Naive thymus-derived CD4-positive, alpha-beta T cell (primary cell): Measurements from ENCODE around the gene CARD14. TPM values are rescaled to one million over a fixed set of nuclear protein-coding genes. Genes with fewer than 3 reads are reported as not detected.
A peak's percentile ranks its signal among the peaks of the same experiment; 100 is the strongest.

Experiments
- ATAC-seq: fragments of 150-1000 bp; cut with Tn5 transposase; 2 replicates; pipeline ENCODE4 v1.10.0; 2021; ENCODE audit warnings: mild to moderate bottlenecking, moderate library complexity
- CTCF ChIA-PET: fragments of 350-600 bp; sonication (Branson Sonifier 250); formaldehyde crosslinking; loops from one replicate; lab custom pipeline; 2021; ENCODE audit warnings: antibody characterized with exemption; lab: Charles Lee
- POLR2A ChIA-PET: fragments of 350-600 bp; sonication (Branson Sonifier 250); formaldehyde crosslinking; loops from one replicate; lab custom pipeline; 2021; ENCODE audit warnings: antibody characterized with exemption, inconsistent platforms; lab: Charles Lee
- DNase-seq, 9 donors: peaks; one replicate each; pipeline versions ENCODE4 v3.0.0 to v3.0.0-alpha.2; 2020 to 2022; ENCODE audit warnings: mixed read lengths in 1 of 9
- H3K27ac ChIP-seq: one replicate; pipeline ENCODE4 v1.7.0; 2013; ENCODE audit warnings: mild to moderate bottlenecking, low read depth, low read length, moderate library complexity
- H3K27me3 ChIP-seq, 2 donors: one replicate each; pipeline ENCODE4 v1.7.0; 2013; ENCODE audit warnings: low read length in 2 of 2, mild to moderate bottlenecking in 2 of 2, moderate library complexity in 2 of 2; ENCODE audit not compliant: control insufficient read depth in 2 of 2, insufficient read depth in 2 of 2
- H3K36me3 ChIP-seq, 3 experiments: 1 replicate in 2 of 3; 2 replicates in 1 of 3; pipeline ENCODE4 v1.7.0; 2013; ENCODE audit warnings: low read length in 3 of 3, mild to moderate bottlenecking in 3 of 3, moderate library complexity in 1 of 3; ENCODE audit not compliant: insufficient read depth in 3 of 3, control insufficient read depth in 2 of 3
- H3K4me1 ChIP-seq, 2 donors: one replicate each; pipeline ENCODE4 v1.7.0; 2013; ENCODE audit warnings: low read length in 2 of 2, mild to moderate bottlenecking in 2 of 2, moderate library complexity in 1 of 2; ENCODE audit not compliant: control insufficient read depth in 2 of 2, insufficient read depth in 2 of 2
- H3K4me3 ChIP-seq: 2 replicates; pipeline ENCODE4 v1.7.0; 2013; ENCODE audit warnings: mild to moderate bottlenecking, low read length
- H3K9me3 ChIP-seq, 3 experiments: 1 replicate in 2 of 3; 2 replicates in 1 of 3; pipeline ENCODE4 v1.7.0; 2013; ENCODE audit warnings: low read length in 3 of 3; ENCODE audit not compliant: control insufficient read depth in 2 of 3
- H3K27ac Mint-ChIP-seq, 9 donors: one replicate each; pipeline ENCODE4 v1.8.0; 2020 to 2022; ENCODE audit warnings: mixed read lengths in 9 of 9, mild to moderate bottlenecking in 8 of 9, moderate library complexity in 5 of 9, inconsistent platforms in 2 of 9
- H3K27me3 Mint-ChIP-seq, 5 donors: one replicate each; pipeline ENCODE4 v1.8.0; 2021 to 2022; ENCODE audit warnings: mixed read lengths in 5 of 5, mild to moderate bottlenecking in 1 of 5
- H3K36me3 Mint-ChIP-seq, 5 donors: one replicate each; pipeline ENCODE4 v1.8.0; 2020 to 2022; ENCODE audit warnings: mixed read lengths in 5 of 5, mild to moderate bottlenecking in 3 of 5, inconsistent platforms in 1 of 5
- H3K4me1 Mint-ChIP-seq, 7 donors: one replicate each; pipeline ENCODE4 v1.8.0; 2020 to 2022; ENCODE audit warnings: mixed read lengths in 7 of 7, mild to moderate bottlenecking in 3 of 7, inconsistent platforms in 1 of 7
- H3K4me3 Mint-ChIP-seq, 10 donors: one replicate each; pipeline ENCODE4 v1.8.0; 2020 to 2022; ENCODE audit warnings: mild to moderate bottlenecking in 10 of 10, mixed read lengths in 10 of 10, moderate library complexity in 6 of 10, inconsistent platforms in 2 of 10
- H3K9me3 Mint-ChIP-seq, 11 donors: one replicate each; pipeline ENCODE4 v1.8.0; 2020 to 2022; ENCODE audit warnings: mixed read lengths in 11 of 11, mild to moderate bottlenecking in 4 of 11, inconsistent platforms in 1 of 11, moderate library complexity in 1 of 11
- intact Hi-C, 2 donors: fragments of 100-400 bp; cut with micrococcal nuclease; formaldehyde crosslinking; loops; one replicate each; pipeline ENCODE4 v1.15.1; 2023
- polyA plus RNA-seq, 2 donors: library from polyadenylated mRNA; unstranded; fragments of 300-500 nt; fragmentation: Illumina TruSeq; gene quantifications; one replicate each; pipeline ENCODE4 v1.2.3, GENCODE V29; 2021
- total RNA-seq, 6 experiments: library from RNA in 5 of 6; stranded (reverse) in 5 of 6; gene quantifications; 1 replicate in 5 of 6; 2 replicates in 1 of 6; pipeline ENCODE4 v1.2.3 and lab custom pipeline; 2021 to 2026

The CARD14 gene
- total and polyA plus RNA-seq, 7 experiments from 2014 or later, result 0.24 to 0.57 (median 0.30) TPM; not detected in 4

DNA sequence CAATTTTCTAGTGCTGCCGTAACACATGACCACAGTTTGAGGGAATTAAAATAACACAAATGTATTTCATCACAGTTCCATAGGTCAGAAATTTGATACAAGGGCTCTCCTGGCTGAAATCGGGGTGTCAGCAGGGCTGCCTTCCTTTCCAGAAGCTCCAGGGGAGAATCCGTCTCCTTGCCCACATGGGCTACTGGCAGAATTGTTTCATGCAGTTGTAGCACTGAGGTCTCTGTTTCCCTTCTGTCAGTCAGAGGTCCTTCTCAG, 43.4 kb upstream of the CARD14 start:
- Mint-ChIP-seq H3K4me1 (no peaks in the 10 kb centered on the region), H3K9me3 (no peaks in the 10 kb centered on the region), H3K27me3 (peaks cover 5 to 38% (median 25%) of the 10 kb centered on the region in 5 donors), H3K27ac (no peak overlapping the region), H3K4me3 (no peak overlapping the region), H3K36me3 (no peaks in the 10 kb centered on the region)
- Histone ChIP-seq H3K27me3 (no peaks in the 10 kb centered on the region), H3K4me1 (no peaks in the 10 kb centered on the region), H3K27ac (no peak overlapping the region), H3K36me3 (no peaks in the 10 kb centered on the region), H3K4me3 (no peak overlapping the region), H3K9me3 (no peaks in the 10 kb centered on the region)
- DNase-seq, result no peak
- ChIA-PET POLR2A (no interaction called here), CTCF (no interaction called here)
- intact Hi-C loops, result no loop called here
- no peak for ATAC-seq

DNA sequence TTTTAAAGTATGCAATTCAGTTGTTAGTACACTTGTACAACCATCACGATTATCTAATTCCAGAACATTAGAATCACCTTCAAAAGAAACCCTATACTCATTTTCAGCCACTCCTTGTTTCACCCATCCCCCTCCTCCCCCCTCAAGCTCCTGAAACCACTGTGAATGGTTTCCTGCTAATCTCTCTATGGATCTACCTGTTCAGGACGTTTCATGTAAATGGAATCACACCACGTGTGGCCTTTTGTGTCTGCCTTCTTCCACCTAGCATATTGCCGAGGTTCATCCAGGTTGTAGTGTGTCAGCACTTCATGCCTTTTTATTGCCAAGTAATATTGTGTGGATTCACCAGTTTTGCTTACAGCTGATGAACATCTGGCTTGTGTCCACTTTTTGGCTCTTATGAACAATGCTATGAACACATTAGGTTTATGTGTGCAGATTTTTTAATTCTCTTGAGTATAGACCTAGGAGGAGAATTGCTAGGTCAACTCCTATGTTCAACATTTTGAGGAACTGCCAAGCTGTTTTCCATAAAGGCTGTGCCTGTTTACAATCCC, 40.7 kb upstream of the CARD14 start:
- no peak overlapping the region for H3K4me3 Mint-ChIP-seq
- intact Hi-C loops, result no loop called here
- Histone ChIP-seq H3K36me3 (peaks cover 0 to 14% (median 6%) of the 10 kb centered on the region in 3 experiments), H3K4me1 (no peaks in the 10 kb centered on the region), H3K4me3 (no peak overlapping the region), H3K27me3 (no peaks in the 10 kb centered on the region), H3K27ac (no peak overlapping the region), H3K9me3 (no peaks in the 10 kb centered on the region)
- H3K27ac Mint-ChIP-seq, result no peak overlapping the region
- CTCF ChIA-PET, result no interaction called here
- no peaks in the 10 kb centered on the region for H3K4me1 Mint-ChIP-seq
- ATAC-seq (no peak), DNase-seq (no peak)
- H3K9me3 Mint-ChIP-seq, result no peaks in the 10 kb centered on the region
- H3K36me3 Mint-ChIP-seq, result peaks cover 0 to 16% (median 6%) of the 10 kb centered on the region in 5 donors
- H3K27me3 Mint-ChIP-seq, result peaks cover 5 to 35% (median 25%) of the 10 kb centered on the region in 5 donors
- POLR2A ChIA-PET, result interaction anchor here (1.7 kb wide), 1 partner anchor 12 kb away, joined by 5 read pairs; no protein-coding TSS in a partner anchor

DNA sequence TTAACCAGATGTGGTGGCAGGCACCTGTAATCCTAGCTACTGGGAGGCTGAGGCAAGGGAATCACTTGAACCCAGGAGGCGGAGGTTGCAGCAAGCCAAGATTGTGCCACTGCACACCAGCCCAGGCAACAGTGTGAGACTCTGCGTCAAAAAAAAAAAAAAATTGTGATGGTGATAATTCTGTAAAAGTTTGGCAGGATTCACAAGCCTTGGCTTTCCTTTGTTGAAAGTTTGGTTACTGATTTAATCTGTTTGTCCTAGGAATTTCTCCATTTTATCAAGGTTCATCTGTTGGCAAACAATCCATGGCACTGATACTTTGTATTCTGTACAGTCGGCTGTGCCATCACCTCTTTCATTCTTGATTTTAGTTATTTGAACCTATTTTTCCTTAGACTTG, 38.8 kb upstream of the CARD14 start:
- H3K27ac Mint-ChIP-seq, result peak overlapping the region in 1 of 9 donors; percentile 43
- H3K9me3 ChIP-seq, result no peaks in the 10 kb centered on the region
- no peaks in the 10 kb centered on the region for H3K27me3 ChIP-seq
- no peaks in the 10 kb centered on the region for H3K4me1 ChIP-seq
- H3K4me1 Mint-ChIP-seq, result no peaks in the 10 kb centered on the region
- H3K36me3 ChIP-seq, result peaks cover 0 to 32% (median 8%) of the 10 kb centered on the region in 3 experiments
- H3K4me3 Mint-ChIP-seq, result no peak overlapping the region
- ATAC-seq (no peak), DNase-seq (no peak)
- CTCF ChIA-PET, result no interaction called here
- H3K27ac ChIP-seq, result no peak overlapping the region
- POLR2A ChIA-PET, result no interaction called here
- H3K36me3 Mint-ChIP-seq, result peaks cover 0 to 31% (median 11%) of the 10 kb centered on the region in 5 donors
- H3K4me3 ChIP-seq, result no peak overlapping the region
- intact Hi-C loops, result no loop called here
- peaks cover 5 to 30% (median 25%) of the 10 kb centered on the region in 5 donors for H3K27me3 Mint-ChIP-seq
- H3K9me3 Mint-ChIP-seq, result no peaks in the 10 kb centered on the region

DNA sequence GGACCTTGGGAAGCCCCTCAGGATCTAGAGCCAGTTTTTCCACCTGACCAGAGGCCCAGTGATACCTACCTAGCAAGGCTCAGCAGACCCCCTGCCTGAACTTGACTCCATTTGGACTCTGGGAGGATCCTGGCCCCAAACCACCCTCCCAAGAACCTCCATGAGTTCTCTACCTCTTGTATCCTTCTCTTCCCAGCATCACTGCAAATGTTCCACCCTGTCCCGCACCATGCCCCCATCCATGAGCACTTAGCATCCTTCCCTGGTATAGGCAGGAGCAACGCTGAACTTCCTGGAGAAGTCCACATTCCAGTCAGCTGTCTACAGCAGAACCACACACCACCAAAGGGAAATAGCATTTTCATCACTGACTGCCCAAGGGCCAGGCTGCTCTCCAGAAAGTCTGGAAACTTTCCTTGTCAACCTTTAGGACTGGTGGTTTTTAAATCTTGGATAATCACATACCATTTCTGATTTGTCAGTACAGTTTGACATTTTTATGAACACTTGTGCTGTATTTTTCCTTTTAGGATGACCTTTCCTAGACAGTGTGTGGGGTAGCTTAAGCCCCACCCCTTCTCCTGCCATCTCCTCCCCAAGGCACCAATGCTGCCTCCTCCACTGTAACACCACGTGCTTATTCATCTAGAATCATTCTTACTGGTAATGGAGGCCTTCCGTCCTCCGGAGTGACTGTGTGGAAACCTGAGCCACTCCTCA, 36.8 kb upstream of the CARD14 start:
- H3K27ac Mint-ChIP-seq, result peak overlapping the region in 2 of 9 donors; percentile 13 to 70
- H3K9me3 ChIP-seq, result no peaks in the 10 kb centered on the region

DNA sequence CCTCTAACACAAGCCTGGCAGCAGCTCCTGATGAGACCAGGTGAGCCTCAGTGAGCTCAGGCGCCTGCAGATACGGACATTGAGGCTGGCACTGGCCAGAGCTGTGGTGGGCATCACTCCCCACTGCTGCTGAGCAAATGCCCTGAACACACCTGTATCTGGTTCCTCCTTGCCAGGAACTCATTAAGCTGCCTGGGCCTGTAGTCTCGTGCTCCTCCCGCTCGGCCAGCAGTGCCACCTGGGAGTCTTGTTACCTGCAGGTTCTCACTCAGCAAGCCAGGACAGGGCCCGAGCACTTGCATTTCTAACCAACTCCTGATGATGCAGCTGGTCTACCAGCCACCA, 36.2 kb upstream of the CARD14 start:
- no peak overlapping the region for H3K4me3 ChIP-seq
- no peak overlapping the region for H3K27ac ChIP-seq
- no peak for DNase-seq
- no peaks in the 10 kb centered on the region for H3K27me3 ChIP-seq
- Mint-ChIP-seq H3K4me3 (no peak overlapping the region), H3K27me3 (peaks cover 2 to 14% (median 10%) of the 10 kb centered on the region in 5 donors), H3K27ac (peak overlapping the region in 2 of 9 donors; percentile 13 to 70), H3K9me3 (no peaks in the 10 kb centered on the region), H3K4me1 (no peaks in the 10 kb centered on the region), H3K36me3 (peaks cover 4 to 51% (median 24%) of the 10 kb centered on the region in 5 donors)
- no peaks in the 10 kb centered on the region for H3K9me3 ChIP-seq
- ChIA-PET POLR2A (interaction anchor here (1.0 kb wide), 1 partner anchor 13 kb away, joined by 3 read pairs; no protein-coding TSS in a partner anchor), CTCF (no interaction called here)
- H3K4me1 ChIP-seq, result no peaks in the 10 kb centered on the region
- ATAC-seq, result no peak
- peaks cover 18 to 58% (median 33%) of the 10 kb centered on the region in 3 experiments for H3K36me3 ChIP-seq
- intact Hi-C loops, result no loop called here

More for the DNA sequence above, 36.8 kb upstream of the CARD14 start:
- POLR2A ChIA-PET, result interaction anchor here (1.0 kb wide), 1 partner anchor 13 kb away, joined by 3 read pairs; no protein-coding TSS in a partner anchor
- no peak overlapping the region for H3K4me3 Mint-ChIP-seq
- H3K27ac ChIP-seq, result no peak overlapping the region
- H3K27me3 Mint-ChIP-seq, result peaks cover 5 to 18% (median 15%) of the 10 kb centered on the region in 5 donors
- H3K4me3 ChIP-seq, result no peak overlapping the region
- no peaks in the 10 kb centered on the region for H3K27me3 ChIP-seq
- H3K9me3 Mint-ChIP-seq, result no peaks in the 10 kb centered on the region
- H3K4me1 Mint-ChIP-seq, result no peaks in the 10 kb centered on the region
- ATAC-seq (peak; percentile 10), DNase-seq (no peak)
- CTCF ChIA-PET, result no interaction called here
- intact Hi-C loops, result no loop called here
- peaks cover under 1 to 46% (median 21%) of the 10 kb centered on the region in 5 donors for H3K36me3 Mint-ChIP-seq
- peaks cover 12 to 53% (median 27%) of the 10 kb centered on the region in 3 experiments for H3K36me3 ChIP-seq
- no peaks in the 10 kb centered on the region for H3K4me1 ChIP-seq

- H3K27me3 ChIP-seq, result no peaks in the 10 kb centered on the region
- ChIA-PET CTCF (no interaction called here), POLR2A (no interaction called here)
- Mint-ChIP-seq H3K9me3 (no peaks in the 10 kb centered on the region), H3K27ac (no peak overlapping the region), H3K36me3 (peaks cover 14 to 73% (median 37%) of the 10 kb centered on the region in 5 donors), H3K4me1 (peaks cover 0 to 4% (median 0%) of the 10 kb centered on the region in 7 donors), H3K4me3 (no peak overlapping the region), H3K27me3 (no peaks in the 10 kb centered on the region)
- no peak overlapping the region for H3K27ac ChIP-seq
- H3K4me3 ChIP-seq, result no peak overlapping the region
- no peak for DNase-seq
- no peaks in the 10 kb centered on the region for H3K9me3 ChIP-seq
- ATAC-seq, result no peak
- intact Hi-C loops, result no loop called here
- no peaks in the 10 kb centered on the region for H3K4me1 ChIP-seq
- H3K36me3 ChIP-seq, result peaks cover 47 to 93% (median 57%) of the 10 kb centered on the region in 3 experiments
These were observed 32.7 kb upstream of the CARD14 start for GRCh38 chr17:80137131-80137530.
